Gastrocnemius medialis (tissue), 4 donors: ENCODE measurements around the gene KIF11. TPM values are rescaled to one million over a fixed set of nuclear protein-coding genes. Genes with fewer than 3 reads are reported as not detected.

ENCODE experiments used
- ATAC-seq, 2 donors: fragments of 150-250 bp; one replicate each; pipeline ENCODE4 v1.9.1; 2016
- DNase-seq, 2 donors: peaks; one replicate each; pipeline ENCODE4 v3.0.0-alpha.2; 2019
- H3K27ac ChIP-seq, 4 donors: fragments of 200-600 bp; sonication (generic); 1 replicate in 1 of 4; 2 replicates in 3 of 4; pipeline ENCODE4 v1.5.1; 2016 to 2018; ENCODE audit warnings: mild to moderate bottlenecking in 2 of 4, moderate library complexity in 1 of 4
- H3K27me3 ChIP-seq, 3 donors: fragments of 200-600 bp; sonication (generic) in 2 of 3; 1 replicate in 1 of 3; 2 replicates in 2 of 3; pipeline versions ENCODE4 v1.5.1 to v1.6.0; 2016 to 2019; ENCODE audit warnings: mild to moderate bottlenecking in 1 of 3, moderate library complexity in 1 of 3
- H3K36me3 ChIP-seq, 2 donors: fragments of 200-600 bp; sonication (generic) in 1 of 2; one replicate each; pipeline ENCODE4 v1.5.1; 2017 to 2018
- H3K4me1 ChIP-seq, 2 donors: fragments of 200-600 bp; sonication (generic) in 1 of 2; one replicate each; pipeline ENCODE4 v1.5.1; 2016 to 2017; ENCODE audit warnings: mild to moderate bottlenecking in 2 of 2
- H3K4me3 ChIP-seq, 4 donors: fragments of 200-600 bp; sonication (generic) in 3 of 4; 1 replicate in 1 of 4; 2 replicates in 3 of 4; pipeline ENCODE4 v1.5.1; 2016 to 2019; ENCODE audit warnings: mild to moderate bottlenecking in 2 of 4
- H3K9me3 ChIP-seq, 3 donors: fragments of 200-600 bp; sonication (generic) in 2 of 3; 1 replicate in 1 of 3; 2 replicates in 2 of 3; pipeline ENCODE4 v1.5.1; 2016 to 2019
- CTCF ChIP-seq, 5 experiments: fragments of 450-650 bp in 3 of 5; fragments of 200-600 bp in 2 of 5; sonication (generic) in 2 of 5; IDR thresholded peaks in 4 of 5; conservative IDR thresholded peaks in 1 of 5; 1 replicate in 4 of 5; 2 replicates in 1 of 5; pipeline ENCODE4 v1.5.1; 2016 to 2019; ENCODE audit warnings: antibody characterized with exemption in 5 of 5, mild to moderate bottlenecking in 3 of 5, moderate library complexity in 3 of 5
- POLR2A ChIP-seq, 2 donors: fragments of 450-650 bp; IDR thresholded peaks; one replicate each; pipeline ENCODE4 v1.6.1; 2017; ENCODE audit warnings: antibody characterized with exemption in 2 of 2, mild to moderate bottlenecking in 2 of 2, moderate library complexity in 2 of 2
- in situ Hi-C, 4 donors: fragments of 200-750 bp; cut with MboI; loops; one replicate each; pipeline versions ENCODE4 v1.15.0 to v1.8.0; 2017; ENCODE audit warnings: low sequenced_read_pairs in 4 of 4
- intact Hi-C: fragments of 100-400 bp; cut with DNase I; formaldehyde crosslinking; loops from one replicate; pipeline ENCODE4 v1.15.1; 2023; ENCODE audit warnings: low total_unique reads
- total RNA-seq, 4 donors: library from RNA; depleted of rRNA; stranded (reverse); fragments of >200 nt; gene quantifications; one replicate each; pipeline versions ENCODE4 v1.1.0 to v1.2.3, GENCODE V29; 2016

KIF11 gene
- total RNA-seq, 4 donors from 2014 or later: 0.05 to 0.76 (median 0.35) TPM

- H3K4me3 ChIP-seq: no peak overlapping the region
- H3K36me3 ChIP-seq: peaks cover 0 to 11% of the 10 kb centered on the region in 2 donors
- no peak for TF ChIP-seq CTCF (IDR thresholded peaks at IDR 0.05 in 4 of 5, conservative IDR thresholded peaks at IDR 0.05 in 1 of 5)
- no peak for TF ChIP-seq POLR2A (IDR thresholded peaks at IDR 0.05)
- no peaks in the 10 kb centered on the region for H3K9me3 ChIP-seq
- in situ Hi-C loops: no loop called here
- H3K4me1 ChIP-seq: no peaks in the 10 kb centered on the region
- intact Hi-C loops: loop anchor here (2.0 kb wide), 1 partner anchor 26 kb away; no protein-coding TSS in a partner anchor
- ATAC-seq (no peak), DNase-seq (no peak)
- H3K27me3 ChIP-seq: no peaks in the 10 kb centered on the region
- H3K27ac ChIP-seq: no peak overlapping the region
These were observed 42.0 kb upstream of the KIF11 start for GRCh38 chr10:92550924-92551323.

GRCh38 chr10:92552310-92552709 is 40.6 kb upstream of the KIF11 start:
- in situ Hi-C loops: no loop called here
- H3K36me3 ChIP-seq: peaks cover 0 to 22% of the 10 kb centered on the region in 2 donors
- ATAC-seq: no peak

GRCh38 chr10:92553959-92554358 is 39.0 kb upstream of the KIF11 start:
- peaks cover 0 to 32% of the 10 kb centered on the region in 2 donors for H3K36me3 ChIP-seq
- TF ChIP-seq CTCF (IDR thresholded peaks at IDR 0.05 in 4 of 5, conservative IDR thresholded peaks at IDR 0.05 in 1 of 5) (no peak), POLR2A (IDR thresholded peaks at IDR 0.05) (no peak)
- H3K9me3 ChIP-seq: no peaks in the 10 kb centered on the region
- in situ Hi-C loops (no loop called here), intact Hi-C loops (no loop called here)
- ATAC-seq: no peak
- H3K27ac ChIP-seq: no peak overlapping the region
- no peaks in the 10 kb centered on the region for H3K4me1 ChIP-seq
- DNase-seq: no peak
- H3K4me3 ChIP-seq: no peak overlapping the region
- no peaks in the 10 kb centered on the region for H3K27me3 ChIP-seq

More at GRCh38 chr10:92552310-92552709, 40.6 kb upstream of the KIF11 start:
- Histone ChIP-seq H3K27me3 (no peaks in the 10 kb centered on the region), H3K4me3 (no peak overlapping the region), H3K27ac (no peak overlapping the region), H3K9me3 (no peaks in the 10 kb centered on the region), H3K4me1 (no peaks in the 10 kb centered on the region)
- TF ChIP-seq POLR2A (IDR thresholded peaks at IDR 0.05): no peak
- no peak for TF ChIP-seq CTCF (IDR thresholded peaks at IDR 0.05 in 4 of 5, conservative IDR thresholded peaks at IDR 0.05 in 1 of 5)
- no peak for DNase-seq
- intact Hi-C loops: no loop called here

- in situ Hi-C loops: no loop called here
- DNase-seq (no peak), ATAC-seq (no peak)
- Histone ChIP-seq H3K9me3 (no peaks in the 10 kb centered on the region), H3K4me3 (no peak overlapping the region), H3K27me3 (no peaks in the 10 kb centered on the region), H3K36me3 (peaks cover 0 to 47% of the 10 kb centered on the region in 2 donors), H3K27ac (no peak overlapping the region), H3K4me1 (peaks cover 6 to 7% of the 10 kb centered on the region in 2 donors)
- no peak for TF ChIP-seq CTCF (IDR thresholded peaks at IDR 0.05 in 4 of 5, conservative IDR thresholded peaks at IDR 0.05 in 1 of 5)
- TF ChIP-seq POLR2A (IDR thresholded peaks at IDR 0.05): no peak
- intact Hi-C loops: no loop called here
These were observed 33.9 kb upstream of the KIF11 start for GRCh38 chr10:92559046-92559445.

- no peak overlapping the region for H3K27ac ChIP-seq
- DNase-seq: no peak
- intact Hi-C loops (no loop called here), in situ Hi-C loops (no loop called here)
- no peak overlapping the region for H3K4me3 ChIP-seq
- no peaks in the 10 kb centered on the region for H3K27me3 ChIP-seq
- no peak for ATAC-seq
- peaks cover 0 to 28% of the 10 kb centered on the region in 2 donors for H3K36me3 ChIP-seq
- H3K4me1 ChIP-seq: peaks cover 6 to 7% of the 10 kb centered on the region in 2 donors
- H3K9me3 ChIP-seq: no peaks in the 10 kb centered on the region
- TF ChIP-seq CTCF (IDR thresholded peaks at IDR 0.05 in 4 of 5, conservative IDR thresholded peaks at IDR 0.05 in 1 of 5): no peak
- no peak for TF ChIP-seq POLR2A (IDR thresholded peaks at IDR 0.05)
These were observed 30.5 kb upstream of the KIF11 start for GRCh38 chr10:92562424-92562823.
